Hindlimb muscle (tissue), 1 donor: ENCODE data around the gene DIPK1B. TPM values are rescaled to one million over a fixed set of nuclear protein-coding genes. Genes with fewer than 3 reads are reported as not detected.

Experiments used
- polyA plus RNA-seq: library from polyadenylated mRNA; unstranded; fragments of 120-200 nt; gene quantifications from one replicate; pipeline ENCODE4 v1.2.1, GENCODE V29; 2013; ENCODE audit not compliant: insufficient read length

Gene DIPK1B
- polyA plus RNA-seq, 1 donor = 20.4 TPM

Other genes starting within 250 kb of the DIPK1B start
- 38.4 TPM for gene SEC16A, start 229.5 kb upstream of the DIPK1B start, polyA plus RNA-seq
- 38.6 TPM for gene NOTCH1, start 166.5 kb upstream of the DIPK1B start, polyA plus RNA-seq
- 90.8 TPM for gene EGFL7, start 49.7 kb upstream of the DIPK1B start, polyA plus RNA-seq
- 19.1 TPM for gene AGPAT2, start 25.1 kb upstream of the DIPK1B start, polyA plus RNA-seq
- 5.6 TPM for gene LCN10, start 30.4 kb downstream of the DIPK1B start, polyA plus RNA-seq
- not detected for gene LCN6, start 36.0 kb downstream of the DIPK1B start, polyA plus RNA-seq
- gene LCN8, start 45.7 kb downstream of the DIPK1B start, polyA plus RNA-seq = 7.1 TPM
- gene LCN15, start 51.9 kb downstream of the DIPK1B start, polyA plus RNA-seq = 0.62 TPM
- gene TMEM141, start 78.8 kb downstream of the DIPK1B start, polyA plus RNA-seq = 35.7 TPM
- gene CCDC183, start 83.8 kb downstream of the DIPK1B start, polyA plus RNA-seq = 3.0 TPM
- 62.6 TPM for gene RABL6, start 95.4 kb downstream of the DIPK1B start, polyA plus RNA-seq
- gene AJM1, start 129.9 kb downstream of the DIPK1B start, polyA plus RNA-seq = 2.8 TPM
- gene PHPT1, start 136.8 kb downstream of the DIPK1B start, polyA plus RNA-seq = 109 TPM
- 5.9 TPM for gene MAMDC4, start 139.8 kb downstream of the DIPK1B start, polyA plus RNA-seq
- 336 TPM for gene EDF1, start 153.7 kb downstream of the DIPK1B start, polyA plus RNA-seq
- gene TRAF2, start 173.9 kb downstream of the DIPK1B start, polyA plus RNA-seq = 13.7 TPM
- 45.6 TPM for gene FBXW5, start 232.2 kb downstream of the DIPK1B start, polyA plus RNA-seq
- 0.90 TPM for gene C8G, start 232.7 kb downstream of the DIPK1B start, polyA plus RNA-seq
- gene LCN12, start 239.7 kb downstream of the DIPK1B start, polyA plus RNA-seq = 0.67 TPM